ENCODE data around the gene CYP19A1.
A peak's percentile ranks its signal among the peaks of the same experiment; 100 is the strongest.

CYP19A1 gene

DNA sequence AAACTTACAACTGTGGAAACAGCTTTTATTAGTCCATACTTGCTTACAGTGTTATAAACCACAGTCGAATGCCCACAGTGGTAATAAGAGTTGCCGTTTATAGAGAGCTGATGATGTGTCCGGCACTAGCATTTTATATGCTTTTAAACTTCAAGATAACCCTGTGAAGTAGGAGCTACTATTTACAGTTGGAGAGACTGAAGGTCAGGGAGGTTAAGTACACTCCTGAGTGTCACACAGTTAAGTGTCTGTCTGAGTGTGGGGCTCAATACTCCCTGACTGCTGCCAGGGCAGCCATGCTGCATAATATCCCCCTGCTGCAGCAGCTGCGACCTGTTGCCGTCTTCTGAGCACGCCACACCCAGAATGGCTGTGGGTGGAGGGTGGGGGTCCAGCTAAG lies 153.8 kb downstream of the CYP19A1 start:
- DNase-seq (ENCODE audit: low spot score) = no peak

DNA sequence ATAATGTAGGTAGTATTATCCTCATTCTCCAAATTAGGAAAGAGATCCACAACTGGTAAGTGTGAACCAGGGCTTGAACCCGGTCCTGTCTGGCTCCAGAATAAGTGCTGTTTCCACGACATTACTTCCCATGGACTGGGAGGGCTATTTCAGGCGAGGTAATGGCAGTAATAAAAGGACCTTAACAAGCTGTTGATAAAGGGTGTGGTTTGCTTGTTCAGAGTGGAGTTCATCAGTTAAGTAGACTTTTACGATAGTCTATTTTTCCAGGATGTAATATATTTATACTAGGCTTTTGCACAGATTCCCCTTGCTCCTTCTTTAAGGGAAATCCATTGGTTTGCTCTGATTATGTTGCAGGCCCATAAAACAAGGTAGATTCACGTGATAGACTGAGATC lies 155.3 kb downstream of the CYP19A1 start:
- DNase-seq (ENCODE audit: low spot score) = no peak

DNA sequence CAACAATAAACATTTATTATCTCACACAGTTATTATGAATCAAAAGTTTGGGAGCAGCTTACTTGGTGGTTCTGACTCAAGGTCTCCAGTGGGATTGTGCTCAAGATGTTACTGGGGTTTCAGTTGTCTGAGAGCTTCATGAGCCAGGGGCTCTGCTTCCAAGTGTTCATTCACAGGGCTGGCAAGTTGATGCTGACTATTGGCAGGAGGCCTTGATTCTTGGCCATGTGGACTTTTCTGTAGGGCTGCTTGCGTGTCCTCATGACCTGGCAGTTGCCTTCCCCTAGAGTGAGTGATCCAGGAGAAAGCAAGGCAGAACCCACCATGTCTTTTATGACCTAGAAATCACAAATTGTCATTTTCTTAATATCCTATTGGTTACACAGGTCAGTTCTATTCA lies 156.5 kb downstream of the CYP19A1 start:
- DNase-seq (ENCODE audit: low spot score) = no peak

DNA sequence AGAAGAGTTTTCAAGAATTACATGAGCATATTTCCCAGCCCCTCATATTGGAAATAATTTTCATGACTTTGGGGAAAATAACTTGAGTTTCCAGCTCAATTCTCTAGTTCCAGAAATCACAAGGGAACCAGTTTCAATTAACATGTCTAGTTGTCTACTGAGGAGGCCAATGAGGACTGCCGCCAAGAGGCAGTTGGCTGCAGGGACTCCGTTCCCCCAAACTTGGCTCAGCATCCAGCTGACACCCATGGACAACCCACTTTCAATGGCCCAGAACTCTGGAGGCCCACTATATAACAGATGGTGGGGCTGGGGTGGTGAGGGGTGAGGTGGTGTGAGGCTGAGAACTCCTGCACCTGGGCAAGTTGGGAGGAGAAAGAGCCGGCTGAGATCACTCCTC lies 157.2 kb downstream of the CYP19A1 start:
- no peak for DNase-seq (ENCODE audit: low spot score)

DNA sequence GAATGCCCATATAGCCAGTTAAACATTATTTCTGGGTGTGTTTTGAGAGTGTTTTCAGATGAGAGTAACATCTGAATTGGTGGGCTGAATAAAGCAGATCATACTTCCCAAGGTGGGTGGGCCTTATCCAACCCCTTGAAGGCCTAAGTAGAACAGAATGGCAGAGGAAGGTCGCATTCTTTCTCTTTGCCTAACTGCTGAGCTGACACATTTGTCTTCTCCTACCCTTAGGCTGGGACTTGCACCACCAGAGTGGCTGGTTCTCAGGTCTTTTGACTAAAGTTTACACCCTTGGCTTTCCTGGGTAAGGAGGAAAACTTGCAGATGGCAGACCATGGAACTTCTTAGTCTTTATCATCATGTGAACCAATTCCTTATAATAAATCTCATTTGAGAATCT lies 157.9 kb downstream of the CYP19A1 start:
- no peak for DNase-seq (ENCODE audit: low spot score)

DNA sequence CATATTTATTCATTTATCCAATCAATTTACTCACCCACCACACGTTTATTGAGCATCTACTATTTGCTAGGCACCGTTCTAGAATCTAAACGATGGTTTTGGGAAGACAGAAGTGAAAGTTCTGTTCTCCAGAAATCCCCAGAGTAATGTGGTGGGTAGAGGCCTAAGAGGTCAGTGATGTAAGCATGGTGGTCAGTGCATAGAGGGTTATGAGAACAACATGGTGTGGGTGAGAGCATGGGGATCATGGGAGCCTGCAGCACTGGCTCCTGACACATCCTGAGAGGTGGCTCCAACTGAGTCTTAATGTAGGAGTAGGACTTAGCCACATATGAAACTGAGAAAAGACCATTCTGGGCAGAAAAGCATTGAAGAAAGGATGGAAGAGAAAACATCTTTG lies 158.4 kb downstream of the CYP19A1 start:
- no peak for DNase-seq (ENCODE audit: low spot score)

DNA sequence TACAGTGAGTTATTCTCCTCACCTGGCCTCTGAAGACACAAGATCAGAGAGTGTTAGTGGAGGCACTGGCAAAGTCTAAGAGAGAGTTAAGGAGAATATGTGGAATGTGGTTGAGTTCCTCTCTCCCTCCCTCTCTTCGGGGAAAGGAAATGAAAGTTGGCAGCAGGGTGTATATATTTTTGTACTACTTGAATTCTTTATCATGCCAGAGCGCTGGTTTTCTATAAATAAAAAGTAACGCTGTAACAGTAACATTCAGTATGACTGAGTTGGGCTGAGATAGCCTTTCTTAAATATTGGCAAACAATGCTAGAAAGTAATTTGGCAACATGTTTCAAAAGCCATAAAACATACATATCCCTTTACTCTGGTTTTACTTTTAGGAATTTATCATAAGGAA lies 166.2 kb downstream of the CYP19A1 start:
- DNase-seq (ENCODE audit: low spot score) = no peak

DNA sequence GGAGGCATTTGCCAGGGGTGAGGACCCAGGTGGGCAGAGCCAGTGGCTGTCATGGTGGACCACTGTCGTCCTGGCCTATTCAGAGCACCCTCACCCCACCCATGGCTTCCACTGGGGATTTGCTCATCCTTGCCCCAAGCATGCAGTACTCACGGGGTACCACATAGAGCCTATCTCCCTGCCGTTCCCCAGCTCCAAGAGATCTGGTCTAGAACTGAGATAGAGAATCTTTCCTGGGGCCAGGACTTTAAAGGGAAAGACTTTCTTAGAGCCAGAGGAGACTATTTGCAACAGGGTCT lies 166.8 kb downstream of the CYP19A1 start:
- DNase-seq (ENCODE audit: low spot score) = no peak

DNA sequence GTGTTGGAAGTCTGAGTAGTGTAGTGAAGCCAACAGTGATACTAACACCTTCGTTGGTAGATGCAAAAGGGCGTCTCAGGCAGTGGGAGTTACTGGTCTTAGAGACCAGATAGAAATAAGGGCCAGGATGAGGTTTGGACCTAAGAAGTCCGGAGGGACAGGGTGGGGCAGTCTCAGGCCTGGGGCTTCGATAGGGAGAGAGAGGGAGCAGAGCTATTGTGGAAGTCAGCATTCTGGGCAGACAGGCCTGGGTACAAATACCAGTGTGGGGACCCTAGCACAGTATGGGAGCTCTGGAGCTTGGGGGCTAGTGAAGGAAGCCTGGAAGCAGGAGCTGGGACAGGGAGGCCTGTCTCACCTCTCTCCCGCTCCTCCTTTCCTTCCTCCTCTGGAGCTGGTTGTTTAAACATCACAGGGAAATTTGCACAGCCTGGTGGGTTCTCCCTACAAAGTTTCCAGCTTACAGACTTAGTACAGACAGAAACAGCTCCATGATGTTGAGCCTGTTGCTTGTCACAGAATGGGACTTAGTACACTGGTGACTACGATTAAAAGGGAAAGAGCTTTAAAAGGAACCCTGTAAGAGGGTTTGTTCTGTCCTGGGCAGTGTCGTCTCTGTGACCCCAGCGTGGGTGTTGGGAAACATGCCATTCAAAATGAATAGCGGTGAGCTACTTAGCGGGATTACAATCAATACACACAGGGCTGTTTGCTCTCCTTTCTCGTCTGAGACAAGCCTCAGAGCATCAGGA lies 167.3 kb downstream of the CYP19A1 start:
- DNase-seq (ENCODE audit: low spot score) = no peak

DNA sequence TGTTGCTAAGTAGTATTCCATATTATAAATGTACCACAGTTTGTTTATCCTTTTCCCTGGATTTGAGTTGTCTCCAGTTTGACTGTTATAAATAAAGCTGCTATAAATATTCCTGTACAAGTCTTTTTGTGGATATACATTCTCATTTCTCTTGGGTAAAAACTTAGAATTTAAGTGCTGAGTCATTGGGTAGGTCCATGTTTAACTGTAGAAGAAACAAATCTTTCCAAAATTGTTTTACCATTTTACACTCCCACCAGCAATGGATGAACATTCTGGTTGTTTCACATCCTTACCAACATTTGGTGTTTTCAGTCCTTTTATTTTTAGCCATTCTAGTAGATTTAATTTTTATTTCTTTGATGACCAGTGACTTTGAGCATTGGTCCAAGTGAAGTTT lies 169.7 kb downstream of the CYP19A1 start:
- no peak for DNase-seq (ENCODE audit: low spot score)

DNA sequence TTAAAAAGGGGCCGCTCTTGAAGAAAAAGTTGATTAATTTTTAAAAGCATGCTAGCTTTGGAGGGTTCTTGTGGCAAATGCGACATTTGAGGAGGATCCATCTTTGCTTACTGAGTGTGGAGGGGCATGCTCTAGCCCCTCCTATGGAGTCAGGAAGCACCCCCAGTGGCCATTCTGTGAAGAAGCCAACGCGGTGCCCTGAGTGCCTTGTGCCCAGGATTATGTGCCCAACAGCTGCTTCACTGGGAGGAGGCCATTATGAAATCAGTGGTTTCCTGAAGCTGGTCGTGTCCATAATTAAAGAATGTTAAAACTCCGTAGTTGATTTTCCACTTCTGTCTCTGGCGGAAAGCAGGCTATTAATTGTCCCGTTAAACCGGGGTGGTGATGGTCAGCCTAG lies 174.6 kb downstream of the CYP19A1 start:
- DNase-seq (ENCODE audit: low spot score) = no peak

DNA sequence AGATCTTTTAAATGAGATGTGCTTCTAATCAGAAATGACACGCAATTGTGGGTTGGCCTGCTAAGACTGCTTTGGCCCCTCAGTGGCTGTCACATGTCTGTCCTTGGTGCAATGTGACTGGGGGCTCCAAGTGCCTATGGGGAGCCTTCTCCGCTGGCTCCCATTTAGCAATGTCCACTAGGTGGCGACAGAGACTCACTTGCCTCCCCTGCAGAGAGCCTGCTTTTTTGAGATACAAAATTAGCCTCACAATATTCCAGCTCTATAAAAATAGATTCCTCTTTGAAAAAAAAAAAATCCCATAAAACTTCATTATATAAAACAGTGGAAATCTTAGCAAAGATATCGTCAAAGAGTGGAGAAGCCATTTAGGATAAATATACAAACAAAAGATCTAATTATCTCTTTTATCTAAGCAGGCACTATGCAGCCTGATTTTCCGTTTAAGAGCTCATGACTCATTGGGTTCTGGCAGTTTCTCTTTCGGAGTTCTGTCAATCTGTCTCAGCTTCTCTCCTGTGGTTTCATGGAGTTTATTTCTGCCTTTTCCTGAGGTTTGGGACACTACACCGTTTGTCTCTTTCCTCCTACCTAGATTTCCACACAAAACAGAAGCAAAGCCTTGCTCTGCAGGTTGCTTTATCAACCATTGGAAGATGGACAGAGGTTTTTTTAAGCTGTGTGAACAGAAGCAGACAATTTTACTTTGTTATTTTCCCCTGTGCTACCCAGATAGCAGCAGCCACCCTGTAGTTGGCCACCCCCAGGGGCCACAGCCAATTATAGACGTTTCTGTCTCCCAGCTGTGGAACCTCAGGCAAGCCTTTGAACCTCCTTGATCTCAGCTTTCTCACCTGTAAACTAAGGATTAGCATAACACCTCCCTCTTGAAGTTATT lies 175.3 kb downstream of the CYP19A1 start:
- DNase-seq (ENCODE audit: low spot score) = peak; percentile 74

DNA sequence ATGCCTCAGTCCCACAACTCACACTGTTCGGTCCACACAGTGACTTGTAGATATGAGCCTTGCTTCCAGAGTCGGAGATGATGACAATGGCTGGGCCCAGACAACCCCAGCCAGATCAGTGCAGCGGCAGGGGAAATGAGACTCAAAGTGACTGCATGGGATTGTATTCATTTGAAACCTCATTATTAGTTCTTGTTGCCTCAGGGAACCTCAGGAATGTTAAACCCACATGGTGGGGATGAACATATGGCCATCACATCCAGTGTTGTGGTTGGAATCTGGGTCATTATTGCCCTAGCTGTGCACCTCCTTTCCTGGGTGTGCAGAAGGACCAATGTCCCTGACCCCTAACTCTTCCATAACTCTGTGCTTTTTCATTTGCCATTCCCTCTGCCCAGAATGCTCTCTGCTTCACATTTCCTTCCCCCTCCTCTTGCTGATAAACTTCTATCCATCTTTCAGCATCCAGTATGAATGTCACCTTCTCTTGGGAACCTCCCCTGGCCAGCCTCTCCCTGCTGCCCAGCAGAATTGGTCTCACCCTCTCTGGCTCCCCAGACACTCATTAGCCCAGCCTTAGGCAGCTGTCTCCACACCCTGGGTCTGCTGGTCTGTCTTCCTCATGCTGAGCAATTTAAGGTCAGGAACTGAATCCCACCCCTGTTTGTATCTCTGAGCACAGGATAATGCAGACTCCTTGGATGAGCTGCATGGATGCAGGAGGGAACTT lies 176.7 kb downstream of the CYP19A1 start:
- DNase-seq (ENCODE audit: low spot score) = no peak

DNA sequence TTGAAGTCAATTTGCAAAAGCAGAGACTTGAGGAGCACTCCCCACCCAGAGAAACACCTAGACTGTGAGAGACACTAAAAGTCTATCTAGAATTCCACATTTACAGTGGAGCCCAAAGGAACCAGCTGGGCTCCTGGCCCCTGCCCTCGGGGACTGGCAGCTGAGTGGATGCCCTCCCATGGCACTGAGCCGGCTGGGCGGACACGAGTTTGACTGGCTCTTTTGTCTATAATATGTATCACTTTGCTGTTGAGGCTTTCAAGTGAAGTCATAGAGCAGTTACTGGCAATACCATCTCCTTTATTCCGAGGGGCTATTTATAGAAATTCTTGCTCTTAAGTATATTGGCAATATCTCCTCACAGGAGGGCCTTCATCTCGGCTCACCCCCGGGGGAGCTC lies 177.9 kb downstream of the CYP19A1 start:
- no peak for DNase-seq (ENCODE audit: low spot score)
